T-helper 1 cell treated with Interleukin-12 subunit alpha and Interleukin-12 subunit beta and Interleukin-4 antibody, amounts not matched to agents 30 μg/mL and 1 μg/mL, for 36 hours (primary cell): Measurements from ENCODE around the gene CHST10.
"Not testable (repeated sequence)": the region's sequence is repeated elsewhere in the genome, so short reads cannot be mapped to it uniquely, and the experiment has no call there.

ENCODE experiments used
- H3K27ac Mint-ChIP-seq: one replicate; pipeline ENCODE4 v1.8.0; 2021; ENCODE audit warnings: mild to moderate bottlenecking, mixed read lengths
- H3K27me3 Mint-ChIP-seq: one replicate; pipeline ENCODE4 v1.8.0; 2021; ENCODE audit warnings: low read depth, mixed read lengths
- H3K36me3 Mint-ChIP-seq: one replicate; pipeline ENCODE4 v1.8.0; 2021; ENCODE audit warnings: low read depth, mixed read lengths
- H3K4me1 Mint-ChIP-seq: one replicate; pipeline ENCODE4 v1.8.0; 2021; ENCODE audit warnings: low read depth, mixed read lengths
- H3K4me3 Mint-ChIP-seq: one replicate; pipeline ENCODE4 v1.8.0; 2021; ENCODE audit warnings: mild to moderate bottlenecking, moderate library complexity, mixed read lengths
- H3K9me3 Mint-ChIP-seq: one replicate; pipeline ENCODE4 v1.8.0; 2021; ENCODE audit warnings: mixed read lengths

The CHST10 gene

GRCh38 chr2:100416935-100417710 lies at the start of gene CHST10:
TSS of gene CHST10 (minus strand) at chr2:100417668. CDS start at chr2:100406675, 10,993 bp downstream.
- H3K4me3 Mint-ChIP-seq: peak within 1 kb of the TSS; percentile 82
- H3K4me1 Mint-ChIP-seq: peaks cover 8% of the 10 kb centered on the region
- H3K9me3 Mint-ChIP-seq: no peaks in the 10 kb centered on the region
- H3K27me3 Mint-ChIP-seq: peaks cover 6% of the 10 kb centered on the region
- no peak within 1 kb of the TSS for H3K27ac Mint-ChIP-seq
- no peaks in the 10 kb centered on the region for H3K36me3 Mint-ChIP-seq

DNA sequence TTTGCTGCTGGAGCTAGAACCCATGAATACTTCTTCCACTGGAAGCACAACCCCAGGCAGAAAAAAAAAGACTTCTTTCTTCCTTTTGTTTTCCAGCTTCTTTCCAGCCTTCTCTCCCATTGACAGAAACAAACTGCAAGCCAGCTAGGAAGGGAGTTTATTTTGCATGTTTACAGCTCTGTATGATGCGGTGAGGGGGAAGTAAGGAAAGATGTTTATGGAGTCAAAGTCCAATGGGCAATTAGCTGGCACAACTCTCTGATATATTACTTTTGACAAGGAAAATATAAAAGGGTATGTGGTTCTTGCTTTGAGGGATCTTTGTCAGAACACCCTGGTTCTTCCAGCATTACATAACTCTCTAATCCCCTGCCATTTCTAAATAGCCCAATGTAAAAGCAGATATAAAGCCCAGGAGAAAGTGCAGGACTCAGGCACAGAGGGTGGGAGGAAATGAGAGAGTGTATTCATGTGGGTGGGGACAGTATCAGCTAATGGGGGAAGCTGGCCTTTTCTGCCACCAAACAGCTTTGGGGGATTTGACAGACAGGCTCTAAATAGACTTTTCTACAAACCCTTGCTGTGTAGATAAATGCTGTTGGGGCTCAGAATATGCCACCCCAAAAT lies 43.5 kb upstream of the CHST10 start:
- Mint-ChIP-seq H3K4me3 (no peak overlapping the region), H3K9me3 (peaks cover 18% of the 10 kb centered on the region), H3K36me3 (no peaks in the 10 kb centered on the region), H3K27ac (no peak overlapping the region), H3K27me3 (peaks cover 6% of the 10 kb centered on the region), H3K4me1 (peaks cover 2% of the 10 kb centered on the region)

GRCh38 chr2:100456357-100456756 lies 38.9 kb upstream of the CHST10 start:
- not testable (repeated sequence) for H3K36me3 Mint-ChIP-seq, H3K27ac Mint-ChIP-seq, H3K27me3 Mint-ChIP-seq, H3K4me1 Mint-ChIP-seq, H3K4me3 Mint-ChIP-seq
- H3K9me3 Mint-ChIP-seq: peaks cover 31% of the 10 kb centered on the region

DNA sequence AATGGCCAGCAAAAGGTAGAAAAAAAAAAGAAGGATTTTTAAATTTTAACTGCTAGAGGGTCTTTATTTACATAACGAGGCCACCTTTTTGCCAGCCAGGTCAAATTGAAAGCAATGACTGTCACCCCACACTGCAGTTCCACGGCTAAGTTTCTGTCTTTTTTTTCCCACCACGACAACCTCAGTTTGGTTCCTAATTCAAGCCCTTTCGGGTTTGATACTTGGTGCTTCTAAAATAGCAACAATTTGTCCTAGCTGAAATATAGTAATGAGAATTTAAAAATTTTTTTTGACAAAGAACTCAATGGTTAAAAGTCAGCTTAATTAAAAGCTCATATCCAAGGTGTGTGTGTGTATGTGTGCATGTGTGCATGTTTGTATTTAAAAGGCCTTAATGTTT lies 36.4 kb upstream of the CHST10 start:
- H3K9me3 Mint-ChIP-seq: peaks cover 20% of the 10 kb centered on the region
- H3K4me1 Mint-ChIP-seq: no peaks in the 10 kb centered on the region
- no peak overlapping the region for H3K27ac Mint-ChIP-seq
- H3K36me3 Mint-ChIP-seq: no peaks in the 10 kb centered on the region
- H3K27me3 Mint-ChIP-seq: no peaks in the 10 kb centered on the region
- H3K4me3 Mint-ChIP-seq: no peak overlapping the region

DNA sequence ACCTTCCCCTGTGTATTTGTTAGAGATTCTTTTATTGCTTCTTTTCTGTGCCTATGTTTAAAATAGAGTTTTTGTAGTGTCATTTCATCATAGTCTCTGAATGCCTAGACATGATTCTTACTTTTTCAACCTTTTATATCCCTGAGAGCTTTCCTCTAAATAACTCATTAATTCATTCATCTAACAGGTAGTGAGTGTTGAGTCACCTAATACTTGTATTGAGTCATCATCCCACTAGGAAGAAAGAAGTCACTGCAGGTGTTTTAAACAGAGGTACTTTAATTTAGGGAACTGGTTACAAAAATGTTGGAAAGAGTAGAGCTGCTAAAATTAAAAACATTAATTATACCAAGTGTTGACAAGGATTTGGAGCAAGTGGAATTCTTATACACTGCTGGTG lies 34.3 kb upstream of the CHST10 start:
- Mint-ChIP-seq H3K4me3 (no peak overlapping the region), H3K4me1 (no peaks in the 10 kb centered on the region), H3K36me3 (no peaks in the 10 kb centered on the region), H3K27ac (no peak overlapping the region), H3K9me3 (peaks cover 16% of the 10 kb centered on the region), H3K27me3 (no peaks in the 10 kb centered on the region)

- Mint-ChIP-seq H3K27me3 (no peaks in the 10 kb centered on the region), H3K4me1 (no peaks in the 10 kb centered on the region), H3K36me3 (no peaks in the 10 kb centered on the region), H3K9me3 (peaks cover 13% of the 10 kb centered on the region), H3K4me3 (no peak overlapping the region), H3K27ac (no peak overlapping the region)
Measured at GRCh38 chr2:100451092-100451491, 33.6 kb upstream of the CHST10 start.

DNA sequence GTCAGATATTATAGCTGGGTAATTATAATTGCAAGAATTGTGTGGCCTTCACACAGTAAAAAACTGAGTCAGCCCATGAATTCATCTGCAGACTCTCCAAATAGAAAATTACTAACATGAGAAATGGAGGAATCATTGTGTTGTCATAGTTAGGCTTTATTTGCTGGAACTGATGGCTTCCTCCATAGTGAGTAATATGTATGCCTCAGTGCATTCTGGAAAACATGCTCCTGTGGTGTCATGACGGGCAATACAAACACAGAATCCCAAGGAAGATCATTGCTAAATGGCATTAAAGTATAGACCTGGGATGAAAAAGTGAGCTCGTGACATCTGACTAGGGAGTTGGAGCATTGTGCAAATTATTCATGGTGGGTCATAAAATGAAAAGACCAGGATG lies 29.2 kb upstream of the CHST10 start:
- H3K27ac Mint-ChIP-seq: no peak overlapping the region
- H3K4me1 Mint-ChIP-seq: no peaks in the 10 kb centered on the region
- H3K4me3 Mint-ChIP-seq: no peak overlapping the region
- no peaks in the 10 kb centered on the region for H3K27me3 Mint-ChIP-seq
- no peaks in the 10 kb centered on the region for H3K9me3 Mint-ChIP-seq
- H3K36me3 Mint-ChIP-seq: no peaks in the 10 kb centered on the region

GRCh38 chr2:100437751-100438150 lies 20.3 kb upstream of the CHST10 start:
- Mint-ChIP-seq H3K9me3 (no peaks in the 10 kb centered on the region), H3K36me3 (no peaks in the 10 kb centered on the region), H3K27ac (no peak overlapping the region), H3K4me3 (no peak overlapping the region), H3K27me3 (peaks cover 11% of the 10 kb centered on the region), H3K4me1 (no peaks in the 10 kb centered on the region)

DNA sequence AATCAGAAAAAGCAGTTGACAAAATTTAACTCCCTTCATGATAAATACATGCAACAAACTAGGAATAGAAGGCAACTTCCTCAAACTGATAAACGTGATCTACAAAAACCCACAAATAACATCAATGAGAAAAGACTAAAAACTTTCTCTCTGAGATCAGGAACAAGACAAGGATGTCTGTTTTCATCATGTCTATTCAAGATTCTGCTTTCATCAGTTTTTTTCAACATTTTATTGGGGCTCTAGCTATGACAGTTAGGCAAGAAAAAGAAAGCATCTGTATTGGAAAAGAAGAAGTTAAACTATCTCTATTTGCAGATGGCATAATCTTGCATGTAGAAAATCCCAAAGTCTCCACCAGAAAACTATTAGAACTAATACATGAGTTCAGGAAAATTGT lies 12.3 kb upstream of the CHST10 start:
- Mint-ChIP-seq H3K4me1 (peaks cover 2% of the 10 kb centered on the region), H3K27me3 (peaks cover 38% of the 10 kb centered on the region), H3K4me3 (no peak overlapping the region), H3K36me3 (no peaks in the 10 kb centered on the region), H3K9me3 (no peaks in the 10 kb centered on the region), H3K27ac (no peak overlapping the region)

DNA sequence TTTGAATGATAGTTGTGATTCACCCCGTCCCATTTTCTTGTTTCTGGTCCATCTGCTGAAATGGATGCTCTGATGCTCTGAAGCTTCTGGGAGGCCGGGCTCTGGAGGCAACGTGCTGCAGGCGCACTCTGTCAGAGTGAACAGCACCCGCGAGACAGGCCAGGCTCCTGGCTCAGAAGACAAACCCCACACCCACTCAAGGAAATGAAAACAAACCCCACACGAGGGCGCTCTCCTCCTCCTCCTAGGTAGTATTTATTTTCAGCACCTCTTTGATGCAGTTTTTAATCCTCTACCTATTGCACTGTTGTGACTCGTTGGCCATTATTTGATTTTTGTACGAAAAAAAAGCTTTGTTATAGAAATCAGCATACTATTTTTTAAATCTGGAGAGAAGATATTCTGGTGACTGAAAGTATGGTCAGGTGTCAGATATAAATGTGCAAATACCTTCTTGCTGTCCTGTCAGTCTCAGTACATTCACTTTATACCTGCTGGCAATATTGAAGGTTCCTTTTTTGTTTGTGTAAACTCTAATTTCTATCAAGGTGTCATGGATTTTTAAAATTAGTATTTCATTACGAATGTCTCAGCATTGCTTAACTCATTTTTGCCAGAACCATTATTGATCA lies 10.3 kb upstream of the CHST10 start:
- Mint-ChIP-seq H3K36me3 (no peaks in the 10 kb centered on the region), H3K27me3 (peaks cover 48% of the 10 kb centered on the region), H3K4me1 (peaks cover 2% of the 10 kb centered on the region), H3K27ac (no peak overlapping the region), H3K4me3 (no peak overlapping the region), H3K9me3 (no peaks in the 10 kb centered on the region)

DNA sequence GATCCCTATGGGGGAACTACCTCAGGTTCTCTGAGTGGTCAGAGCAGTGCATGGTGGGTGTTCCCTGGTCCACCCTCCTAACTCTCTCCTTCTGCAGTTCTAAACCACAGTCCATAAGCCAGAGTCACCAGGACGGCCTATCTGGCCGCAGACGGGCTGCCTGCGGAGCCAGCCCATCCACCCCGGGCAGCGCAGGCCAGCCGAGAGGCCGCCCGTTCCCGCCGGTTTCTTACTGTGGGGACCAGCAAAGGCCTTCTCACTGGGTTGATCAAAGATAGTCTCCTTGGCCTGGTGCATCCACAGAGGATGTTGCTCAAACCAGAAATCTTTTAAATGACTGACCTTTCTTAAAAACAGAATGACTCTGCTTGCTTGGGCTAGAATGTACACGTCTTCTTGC lies 9.6 kb upstream of the CHST10 start:
- H3K9me3 Mint-ChIP-seq: no peaks in the 10 kb centered on the region
- H3K4me3 Mint-ChIP-seq: no peak overlapping the region
- H3K27ac Mint-ChIP-seq: no peak overlapping the region
- H3K4me1 Mint-ChIP-seq: peaks cover 2% of the 10 kb centered on the region
- no peaks in the 10 kb centered on the region for H3K36me3 Mint-ChIP-seq
- peaks cover 52% of the 10 kb centered on the region for H3K27me3 Mint-ChIP-seq

- Mint-ChIP-seq H3K27ac (no peak overlapping the region), H3K9me3 (no peaks in the 10 kb centered on the region), H3K36me3 (no peaks in the 10 kb centered on the region), H3K4me3 (no peak overlapping the region), H3K27me3 (peaks cover 52% of the 10 kb centered on the region), H3K4me1 (peaks cover 2% of the 10 kb centered on the region)
Measured at GRCh38 chr2:100426384-100426720, 8.9 kb upstream of the CHST10 start.

DNA sequence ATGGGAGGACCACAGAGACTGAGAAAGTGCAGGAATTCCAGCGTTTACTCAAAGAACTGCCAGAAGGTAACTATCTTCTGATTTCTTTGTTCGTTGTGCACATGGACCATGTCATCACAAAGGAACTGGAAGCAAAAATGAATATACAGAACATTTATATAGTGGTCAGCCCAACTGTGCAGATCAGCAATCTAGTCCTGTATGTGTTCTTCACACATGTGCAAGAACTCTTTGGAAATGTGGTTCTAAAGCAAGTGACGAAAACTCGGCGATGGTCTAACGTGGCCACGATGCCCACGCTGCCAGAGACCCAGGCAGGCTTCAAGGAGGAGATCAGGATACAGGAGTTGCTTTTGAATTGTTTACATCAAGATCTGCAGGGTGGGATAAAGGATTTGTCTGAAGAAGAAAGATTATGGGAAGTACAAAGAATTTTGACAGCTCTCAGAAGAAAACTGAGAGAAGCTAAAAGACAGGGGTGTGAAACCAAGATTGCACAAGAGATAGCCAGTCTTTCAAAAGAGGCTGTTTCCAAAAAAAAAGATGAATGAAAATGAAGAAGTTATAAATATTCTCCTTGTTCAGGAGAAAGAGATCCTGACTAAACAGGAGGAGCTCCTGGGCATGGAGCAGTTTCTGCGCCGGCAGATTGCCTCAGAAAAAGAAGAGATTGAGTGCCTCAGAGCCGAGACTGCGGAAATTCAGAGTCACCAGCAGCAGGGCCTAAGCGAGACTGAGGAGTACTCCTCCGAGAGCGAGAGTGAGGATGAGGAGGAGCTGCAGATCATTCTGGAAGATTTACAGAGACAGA lies 8.3 kb upstream of the CHST10 start:
- Mint-ChIP-seq H3K27ac (no peak overlapping the region), H3K27me3 (peaks cover 49% of the 10 kb centered on the region), H3K4me3 (no peak overlapping the region), H3K9me3 (no peaks in the 10 kb centered on the region), H3K4me1 (peaks cover 2% of the 10 kb centered on the region), H3K36me3 (no peaks in the 10 kb centered on the region)

DNA sequence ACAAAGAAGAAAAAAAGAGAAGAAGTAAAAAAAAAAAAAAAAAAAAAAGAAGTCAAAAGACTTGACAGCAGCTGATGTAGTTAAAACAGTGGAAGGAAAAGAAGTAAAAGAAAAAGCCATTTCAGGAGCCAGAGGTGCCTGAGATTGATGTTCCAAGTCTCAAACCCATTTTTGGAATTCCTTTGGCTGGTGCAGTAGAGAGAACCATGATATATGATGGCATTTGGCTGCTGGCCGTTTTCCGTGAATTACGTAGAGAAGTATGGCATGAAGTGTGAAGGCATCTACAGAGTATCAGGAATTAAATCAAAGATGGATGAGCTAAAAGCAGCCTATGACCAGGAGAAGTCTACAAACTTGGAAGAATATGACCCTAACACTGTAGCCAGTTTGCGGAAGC lies 7.6 kb upstream of the CHST10 start:
- Mint-ChIP-seq H3K27me3 (peaks cover 42% of the 10 kb centered on the region), H3K36me3 (no peaks in the 10 kb centered on the region), H3K4me3 (no peak overlapping the region), H3K9me3 (no peaks in the 10 kb centered on the region), H3K27ac (no peak overlapping the region), H3K4me1 (peaks cover 2% of the 10 kb centered on the region)
